Stimulated activated CD4-positive, alpha-beta T cell treated with anti-CD3 and anti-CD28 coated beads, Interleukin-2, amount 100 ng/mL, for 4 hours (primary cell): ENCODE data around the gene POU4F1.

Source experiments
- DNase-seq: peaks from one replicate; pipeline ENCODE4 v3.0.0-alpha.2; 2020; ENCODE audit warnings: low read depth

POU4F1 gene

DNA sequence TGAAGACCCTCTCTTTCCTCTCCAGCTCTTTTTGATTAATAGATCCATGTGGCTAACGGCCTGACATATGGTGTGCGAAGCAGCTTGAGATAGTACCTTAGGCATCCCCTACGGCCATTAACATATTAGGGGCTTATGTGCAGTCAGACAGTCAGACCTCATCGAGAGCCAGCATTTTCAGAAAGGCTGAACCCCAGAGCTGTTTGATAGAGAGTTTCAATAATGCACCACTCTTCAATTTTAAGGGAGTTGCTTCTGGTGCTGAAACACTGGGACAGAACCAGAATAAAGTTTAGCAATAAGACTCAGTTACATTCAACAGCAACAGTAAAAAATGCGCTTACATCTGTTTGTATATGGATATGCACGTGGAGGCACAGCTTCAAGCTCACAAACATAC lies 10.8 kb downstream of the POU4F1 start:
- no peak for DNase-seq

DNA sequence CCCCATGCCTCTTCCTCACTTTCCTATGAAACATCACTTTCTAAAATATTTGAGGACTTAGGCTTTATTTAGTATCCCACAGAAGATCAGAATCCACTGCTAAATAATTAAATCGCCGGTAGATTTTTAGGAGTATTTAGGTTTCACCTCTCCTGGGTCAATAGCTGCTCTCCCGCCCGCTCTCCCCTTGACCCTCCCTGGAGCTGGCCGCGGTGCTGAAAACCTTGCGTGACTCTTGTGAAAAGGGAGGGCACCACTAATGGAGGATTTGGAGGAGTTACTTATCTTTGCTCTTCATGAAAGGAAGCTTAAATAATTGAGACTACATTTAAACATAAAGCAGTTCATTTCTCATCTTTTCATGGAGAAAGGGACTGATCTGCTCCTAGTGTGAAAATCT lies 14.1 kb downstream of the POU4F1 start:
- no peak for DNase-seq

DNA sequence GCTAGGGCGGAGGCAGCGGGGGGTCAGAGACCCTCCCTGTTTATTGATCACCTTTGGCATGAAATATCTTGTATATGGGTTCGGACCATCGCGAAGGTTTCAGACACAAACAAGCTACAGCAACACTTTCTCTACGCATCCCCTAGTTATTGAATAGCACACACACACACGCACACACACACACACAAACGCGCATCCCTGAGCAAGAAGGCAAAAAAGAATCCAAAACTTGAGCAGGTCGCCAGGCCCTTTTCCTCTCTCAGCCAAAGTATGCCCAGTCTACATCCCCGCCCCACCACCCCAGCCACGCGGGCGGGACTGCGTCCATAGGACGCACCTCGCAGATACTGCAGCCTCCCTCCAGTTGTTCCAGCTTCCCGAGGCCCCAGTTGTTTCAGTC lies 16.0 kb downstream of the POU4F1 start:
- DNase-seq: no peak

DNA sequence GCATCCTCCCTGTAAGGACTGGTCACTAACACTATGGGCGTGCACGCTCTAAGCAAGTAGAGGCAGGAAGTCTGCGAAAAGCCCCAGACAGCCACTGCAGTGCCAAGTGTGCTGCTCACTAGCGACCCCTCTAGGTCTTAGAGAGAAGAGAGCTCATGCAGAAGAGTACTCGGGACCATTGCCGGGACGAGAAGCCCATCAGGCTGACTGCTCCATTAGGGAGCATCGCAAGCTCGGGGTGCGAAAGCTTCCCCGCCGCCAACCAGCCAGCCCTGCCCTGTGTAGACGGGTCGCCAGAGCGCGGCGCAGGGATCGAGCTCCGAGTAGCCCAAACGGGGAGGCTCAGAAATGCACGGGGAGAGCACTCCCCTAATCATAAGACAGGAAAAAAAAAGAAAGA lies 16.6 kb downstream of the POU4F1 start:
- DNase-seq: no peak

GRCh38 chr13:78576261-78576660 lies 27.1 kb downstream of the POU4F1 start:
- no peak for DNase-seq

DNA sequence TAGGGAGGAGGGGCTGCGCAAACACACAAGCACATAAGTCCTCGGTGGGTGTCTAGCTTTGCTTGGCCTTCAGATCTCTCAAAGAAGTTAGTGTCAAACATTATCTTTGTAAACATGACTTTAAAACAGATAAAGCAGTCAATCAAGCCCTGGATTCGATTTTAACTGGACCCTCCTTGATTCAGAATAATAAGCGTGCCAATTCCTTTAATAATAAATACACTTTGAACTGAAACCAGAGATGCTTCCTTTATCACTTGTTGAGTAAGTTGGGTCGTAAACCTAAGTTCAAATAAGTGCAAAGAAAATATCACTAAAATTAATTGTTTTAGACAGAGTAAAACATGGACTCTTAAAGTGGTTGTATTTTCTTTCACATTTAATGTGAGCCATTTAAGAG lies 30.9 kb downstream of the POU4F1 start:
- no peak for DNase-seq

DNA sequence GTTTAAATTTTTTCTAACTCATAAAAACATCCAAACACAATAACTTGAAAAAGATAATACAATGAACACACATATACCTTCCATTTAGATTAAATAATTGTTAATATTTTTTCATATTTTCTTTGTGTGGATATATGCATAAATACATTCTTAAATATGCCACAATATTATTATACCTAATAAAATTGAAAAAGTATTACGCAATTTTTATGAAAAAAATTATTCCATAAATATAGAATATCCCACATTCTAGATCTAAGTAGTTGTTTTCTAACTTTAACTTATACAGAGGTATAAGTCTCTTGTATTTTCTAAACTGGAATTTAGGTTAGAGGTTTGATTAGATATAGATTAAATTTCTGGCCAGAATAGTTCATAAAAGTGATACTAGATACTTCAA lies 34.3 kb downstream of the POU4F1 start:
- no peak for DNase-seq

- DNase-seq: no peak
Observed at GRCh38 chr13:78566631-78567030, 36.7 kb downstream of the POU4F1 start.

- DNase-seq: no peak
Observed at GRCh38 chr13:78562237-78562889, 41.0 kb downstream of the POU4F1 start.
